Mesenchymal stem cell (in vitro differentiated cells and primary cell): Measurements from ENCODE around the gene PGPEP1.

Source experiments
- DNase-seq: peaks from one replicate; pipeline ENCODE4 v3.0.0-alpha.2; 2013
- H2AFZ ChIP-seq: one replicate; pipeline ENCODE4 v1.6.1; 2013; ENCODE audit warnings: low read depth, mild to moderate bottlenecking, control low read depth, inconsistent platforms, low read length, moderate library complexity
- H2AK5ac ChIP-seq: 2 replicates; pipeline ENCODE4 v1.6.1; 2013; ENCODE audit warnings: low read length, moderate library complexity, mild to moderate bottlenecking, inconsistent platforms; ENCODE audit not compliant: severe bottlenecking
- H2BK120ac ChIP-seq: one replicate; pipeline ENCODE4 v1.6.1; 2013; ENCODE audit warnings: low read depth, mild to moderate bottlenecking, inconsistent platforms, low read length, moderate library complexity
- H2BK12ac ChIP-seq, 2 experiments: one replicate each; pipeline ENCODE4 v1.6.1; 2013; ENCODE audit warnings: inconsistent platforms in 2 of 2, low read length in 2 of 2, mild to moderate bottlenecking in 2 of 2, moderate library complexity in 2 of 2, control low read depth in 1 of 2
- H2BK15ac ChIP-seq: one replicate; pipeline ENCODE4 v1.6.1; 2013; ENCODE audit warnings: mild to moderate bottlenecking, low read depth, inconsistent platforms; ENCODE audit not compliant: poor library complexity, severe bottlenecking
- H2BK5ac ChIP-seq: 2 replicates; pipeline ENCODE4 v1.6.1; 2013; ENCODE audit warnings: low read depth, mild to moderate bottlenecking, low read length, control low read depth, inconsistent platforms; ENCODE audit not compliant: poor library complexity, severe bottlenecking
- H3K14ac ChIP-seq, 2 experiments: one replicate each; pipeline ENCODE4 v1.6.1; 2013; ENCODE audit warnings: inconsistent platforms in 2 of 2, low read length in 2 of 2, control low read depth in 1 of 2, mild to moderate bottlenecking in 1 of 2, moderate library complexity in 1 of 2
- H3K18ac ChIP-seq, 2 experiments: one replicate each; pipeline ENCODE4 v1.6.1; 2013; ENCODE audit warnings: inconsistent platforms in 2 of 2, low read length in 2 of 2, control low read depth in 1 of 2, low read depth in 1 of 2, mild to moderate bottlenecking in 1 of 2
- H3K23ac ChIP-seq, 2 experiments: one replicate each; pipeline ENCODE4 v1.6.1; 2013; ENCODE audit warnings: inconsistent platforms in 2 of 2, low read length in 2 of 2, mild to moderate bottlenecking in 2 of 2, moderate library complexity in 2 of 2, control low read depth in 1 of 2
- H3K27ac ChIP-seq: 2 replicates; pipeline ENCODE4 v1.5.1; 2013; ENCODE audit warnings: mild to moderate bottlenecking, moderate library complexity, low read length, control low read depth, inconsistent platforms; ENCODE audit not compliant: poor library complexity, severe bottlenecking
- H3K27me3 ChIP-seq, 2 experiments: 2 replicates each; pipeline versions ENCODE4 v1.6.1 to v1.7.0; 2013; ENCODE audit warnings: low read length in 2 of 2, mild to moderate bottlenecking in 2 of 2, moderate library complexity in 2 of 2, control low read depth in 1 of 2, inconsistent platforms in 1 of 2; ENCODE audit not compliant: control insufficient read depth in 1 of 2, insufficient read depth in 1 of 2
- H3K36me3 ChIP-seq, 2 experiments: 2 replicates each; pipeline versions ENCODE4 v1.6.1 to v1.7.0; 2013; ENCODE audit warnings: low read length in 2 of 2, control low read depth in 1 of 2, inconsistent platforms in 1 of 2, low read depth in 1 of 2, mild to moderate bottlenecking in 1 of 2; ENCODE audit not compliant: insufficient read depth in 2 of 2, control insufficient read depth in 1 of 2
- H3K4ac ChIP-seq, 2 experiments: one replicate each; pipeline ENCODE4 v1.6.1; 2013; ENCODE audit warnings: inconsistent platforms in 2 of 2, low read length in 2 of 2, mild to moderate bottlenecking in 2 of 2, moderate library complexity in 2 of 2, control low read depth in 1 of 2, low read depth in 1 of 2
- H3K4me1 ChIP-seq: 2 replicates; pipeline ENCODE4 v1.6.1; 2013; ENCODE audit warnings: low read depth, low read length, control low read depth; ENCODE audit not compliant: control insufficient read depth, insufficient read depth
- H3K4me2 ChIP-seq: 2 replicates; pipeline ENCODE4 v1.6.1; 2013; ENCODE audit warnings: low read length, mild to moderate bottlenecking, inconsistent platforms; ENCODE audit not compliant: poor library complexity, severe bottlenecking
- H3K4me3 ChIP-seq, 2 experiments: 2 replicates each; pipeline versions ENCODE4 v1.5.1 to v1.7.0; 2013; ENCODE audit warnings: low read length in 2 of 2, mild to moderate bottlenecking in 2 of 2, control low read depth in 1 of 2, low read depth in 1 of 2; ENCODE audit not compliant: insufficient read depth in 1 of 2
- H3K79me1 ChIP-seq: replicated peaks from 2 replicates; pipeline ENCODE4 v1.6.1; 2013; ENCODE audit warnings: mild to moderate bottlenecking, control low read depth, low read length, inconsistent platforms; ENCODE audit not compliant: poor library complexity, severe bottlenecking
- H3K9ac ChIP-seq: 2 replicates; pipeline ENCODE4 v1.7.0; 2013; ENCODE audit warnings: mild to moderate bottlenecking, low read length, moderate library complexity
- H3K9me3 ChIP-seq: 2 replicates; pipeline ENCODE4 v1.7.0; 2013; ENCODE audit warnings: mild to moderate bottlenecking, low read length; ENCODE audit not compliant: control insufficient read depth
- H4K8ac ChIP-seq: one replicate; pipeline ENCODE4 v1.6.1; 2013; ENCODE audit warnings: inconsistent platforms, mild to moderate bottlenecking, low read length, moderate library complexity
- H4K91ac ChIP-seq: one replicate; pipeline ENCODE4 v1.6.1; 2013; ENCODE audit warnings: mild to moderate bottlenecking, low read length, inconsistent platforms
- WGBS: methylation state at CpG from one replicate; pipeline ENCODE4 v1.1.7; 2013; ENCODE audit warnings: mixed read lengths; 5-methylcytosine and 5-hydroxymethylcytosine counted together

PGPEP1 gene

DNA sequence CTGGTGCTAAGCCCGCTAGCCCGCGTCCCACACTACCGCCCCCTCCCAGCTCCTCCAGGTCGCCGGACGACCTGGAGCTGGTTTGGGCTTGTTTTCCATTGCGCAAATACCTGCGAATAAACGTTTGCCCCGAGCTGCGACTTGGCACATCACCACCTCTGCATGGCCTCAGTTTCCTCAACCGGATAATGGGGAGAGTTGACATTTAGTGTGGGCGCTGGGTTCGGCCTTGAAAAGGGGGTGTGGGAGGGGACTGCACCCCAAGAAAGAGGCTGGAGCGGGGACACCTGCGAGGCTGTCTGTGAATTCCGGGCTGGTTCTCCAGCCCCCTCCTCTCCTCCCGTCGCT lies 48.0 kb upstream of the PGPEP1 start:
- Histone ChIP-seq H3K14ac (no peak overlapping the region), H3K4me1 (peaks cover 40% of the 10 kb centered on the region), H3K9ac (peak overlapping the region; percentile 94), H3K18ac (peak overlapping the region; percentile 81 to 98), H2BK5ac (peak overlapping the region; percentile 79), H3K4me2 (peak overlapping the region; percentile 75), H3K27me3 (no peaks in the 10 kb centered on the region), H2AFZ (no peak overlapping the region), H2BK12ac (peak overlapping the region; percentile 20 to 95), H3K4ac (peak overlapping the region; percentile 27 to 45), H3K27ac (peak overlapping the region; percentile 91), H3K79me1 (no peaks in the 10 kb centered on the region), H3K9me3 (no peaks in the 10 kb centered on the region), H2BK15ac (peak overlapping the region; percentile 96), H2BK120ac (peak overlapping the region; percentile 94), H3K4me3 (peak overlapping the region; percentile 66 to 79), H4K8ac (peak overlapping the region; percentile 88), H2AK5ac (peak overlapping the region; percentile 27), H4K91ac (peak overlapping the region; percentile 98), H3K36me3 (no peaks in the 10 kb centered on the region), H3K23ac (peak overlapping the region in 1 of 2 experiments; percentile 68)
- no peak for DNase-seq
- WGBS = 2% methylated on average over 16 of the region's 20 CpGs

DNA sequence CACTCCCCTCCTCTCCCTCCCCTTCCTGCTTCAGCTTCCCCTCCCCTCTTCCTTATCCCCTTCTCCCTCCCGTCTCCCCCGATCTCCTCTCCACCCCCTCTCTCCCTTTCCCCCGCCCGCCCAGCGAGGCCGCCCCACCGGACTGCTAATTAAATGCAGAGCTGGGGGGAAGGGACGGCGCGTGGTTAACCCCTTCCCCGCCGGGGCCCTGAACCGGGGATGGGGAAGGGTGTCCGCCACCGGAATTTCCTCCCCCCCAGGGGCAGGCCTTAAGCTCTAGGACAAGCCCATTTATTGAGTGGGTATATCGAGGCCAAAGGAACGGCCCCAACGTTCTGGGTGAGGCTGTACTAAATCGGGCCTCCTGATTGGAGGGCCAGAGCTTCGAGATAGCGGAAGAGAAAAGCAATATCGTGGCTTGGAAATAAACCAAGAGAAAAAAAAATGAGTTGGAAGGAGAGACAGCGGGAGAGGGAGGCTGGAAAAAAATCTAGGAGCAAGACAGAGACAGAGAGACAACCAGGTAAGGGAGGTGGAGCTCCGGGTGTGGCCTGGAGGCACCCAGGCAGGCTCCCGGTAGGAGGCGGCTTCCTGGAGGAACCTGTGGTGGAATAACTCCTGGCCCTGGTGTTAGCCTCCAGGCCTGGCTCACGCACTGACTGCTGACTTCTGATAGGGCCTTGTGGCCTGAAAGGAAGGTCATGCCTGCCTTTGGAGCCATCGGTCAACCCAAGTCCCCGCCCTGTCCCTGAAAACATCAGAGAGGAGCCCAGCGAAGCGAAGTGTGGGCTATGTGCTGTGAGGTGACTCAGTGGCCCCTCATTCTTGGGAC lies 47.4 kb upstream of the PGPEP1 start:
- peak overlapping the region in 1 of 2 experiments; percentile 95 for H3K14ac ChIP-seq
- peak overlapping the region; percentile 75 for H3K4me2 ChIP-seq
- H2AFZ ChIP-seq = peak overlapping the region; percentile 81
- WGBS = 11% methylated on average over 30 of the region's 31 CpGs
- H2BK120ac ChIP-seq = peak overlapping the region; percentile 94
- H2BK5ac ChIP-seq = peak overlapping the region; percentile 79
- peak; percentile 78 for DNase-seq
- peak overlapping the region; percentile 96 for H2BK15ac ChIP-seq
- peak overlapping the region; percentile 66 to 79 for H3K4me3 ChIP-seq
- H3K27ac ChIP-seq = peak overlapping the region; percentile 91
- peaks cover 37% of the 10 kb centered on the region for H3K4me1 ChIP-seq
- peak overlapping the region; percentile 81 to 98 for H3K18ac ChIP-seq
- no peaks in the 10 kb centered on the region for H3K79me1 ChIP-seq
- H2AK5ac ChIP-seq = peak overlapping the region; percentile 72
- peak overlapping the region in 1 of 2 experiments; percentile 46 for H3K23ac ChIP-seq
- peak overlapping the region; percentile 61 to 95 for H3K4ac ChIP-seq
- peak overlapping the region; percentile 95 for H4K8ac ChIP-seq
- H3K9ac ChIP-seq = peak overlapping the region; percentile 94
- no peaks in the 10 kb centered on the region for H3K27me3 ChIP-seq
- H4K91ac ChIP-seq = peak overlapping the region; percentile 98
- no peaks in the 10 kb centered on the region for H3K36me3 ChIP-seq
- no peaks in the 10 kb centered on the region for H3K9me3 ChIP-seq
- peak overlapping the region; percentile 62 to 99 for H2BK12ac ChIP-seq

DNA sequence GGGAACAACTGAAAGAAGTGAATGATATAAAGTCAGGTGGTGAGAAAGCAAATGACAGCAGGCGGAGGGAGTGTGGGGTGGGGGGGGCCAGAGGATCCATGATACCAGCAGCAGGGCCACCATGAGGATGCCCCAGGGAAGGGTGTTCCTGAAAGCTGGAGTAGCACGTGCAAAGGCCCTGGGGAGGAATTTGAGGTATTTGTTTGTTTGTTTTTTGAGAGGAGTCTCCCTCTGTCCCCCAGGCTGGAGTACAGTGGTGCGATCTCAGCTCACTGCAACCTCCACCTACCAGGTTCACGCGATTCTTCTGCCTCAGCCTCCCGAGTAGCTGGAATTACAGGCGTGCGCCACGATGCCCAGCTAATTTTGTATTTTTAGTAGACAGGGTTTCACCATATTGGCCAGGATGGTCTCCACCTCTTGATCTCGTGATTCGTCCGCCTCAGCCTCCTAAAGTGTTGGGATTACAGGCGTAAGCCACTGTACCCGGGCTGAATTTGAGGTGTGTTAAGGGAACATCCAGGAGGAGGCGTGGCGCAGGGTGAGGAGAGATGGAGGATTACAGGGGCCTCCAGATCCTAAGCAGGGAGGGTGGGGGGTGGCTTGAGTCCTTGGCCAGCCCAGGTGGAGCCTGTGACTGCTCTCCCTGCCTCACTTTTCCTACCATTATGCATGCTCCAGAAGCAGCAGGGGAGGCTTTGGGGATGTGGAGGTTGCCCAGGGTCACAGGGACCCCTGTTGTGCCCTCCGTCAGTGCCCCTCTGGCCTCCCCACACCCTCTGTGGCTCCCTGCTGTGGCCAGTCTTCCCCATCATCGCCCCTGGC lies 46.5 kb upstream of the PGPEP1 start:
- H3K4me3 ChIP-seq = peak overlapping the region in 1 of 2 experiments; percentile 79
- H3K9ac ChIP-seq = peak overlapping the region; percentile 94
- no peak overlapping the region for H2AFZ ChIP-seq
- H3K4me2 ChIP-seq = peak overlapping the region; percentile 38
- DNase-seq = no peak
- no peaks in the 10 kb centered on the region for H3K9me3 ChIP-seq
- H4K91ac ChIP-seq = peak overlapping the region; percentile 76
- H2BK5ac ChIP-seq = no peak overlapping the region
- 84% methylated on average over 17 of the region's 18 CpGs for WGBS
- H3K36me3 ChIP-seq = no peaks in the 10 kb centered on the region
- H3K27ac ChIP-seq = peak overlapping the region; percentile 72
- no peak overlapping the region for H2BK120ac ChIP-seq
- H3K27me3 ChIP-seq = no peaks in the 10 kb centered on the region
- H3K18ac ChIP-seq = peak overlapping the region in 1 of 2 experiments; percentile 91
- peak overlapping the region; percentile 62 to 99 for H2BK12ac ChIP-seq
- H4K8ac ChIP-seq = peak overlapping the region; percentile 95
- H3K79me1 ChIP-seq = no peaks in the 10 kb centered on the region
- H3K23ac ChIP-seq = no peak overlapping the region
- peaks cover 36% of the 10 kb centered on the region for H3K4me1 ChIP-seq
- peak overlapping the region in 1 of 2 experiments; percentile 95 for H3K14ac ChIP-seq
- H2BK15ac ChIP-seq = no peak overlapping the region
- H2AK5ac ChIP-seq = peak overlapping the region; percentile 72
- H3K4ac ChIP-seq = peak overlapping the region; percentile 61 to 95

DNA sequence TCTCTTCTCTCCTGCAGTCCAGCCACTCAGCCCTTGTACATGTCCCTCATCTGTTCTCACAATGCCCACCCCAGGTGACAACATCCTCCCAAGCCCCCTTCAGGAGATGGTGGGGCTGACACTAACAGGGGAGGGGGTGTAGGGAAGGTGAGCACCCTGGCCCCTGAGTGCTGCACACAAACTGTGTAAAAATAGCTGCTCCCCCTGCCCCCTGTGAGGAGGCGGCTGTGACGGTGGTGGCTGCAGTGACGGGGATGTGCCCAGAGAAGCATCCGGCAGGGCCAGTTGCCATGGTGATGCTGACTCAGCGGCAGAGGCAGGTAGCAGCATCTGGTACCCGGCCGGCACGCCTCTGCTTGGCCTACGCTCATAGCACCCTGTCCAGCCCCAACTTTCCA lies 45.9 kb upstream of the PGPEP1 start:
- Histone ChIP-seq H2AFZ (no peak overlapping the region), H2BK120ac (no peak overlapping the region), H3K4me1 (peaks cover 38% of the 10 kb centered on the region), H2BK12ac (no peak overlapping the region), H3K27ac (no peak overlapping the region), H3K4me2 (no peak overlapping the region), H3K36me3 (no peaks in the 10 kb centered on the region), H2BK15ac (no peak overlapping the region), H3K18ac (no peak overlapping the region), H3K27me3 (no peaks in the 10 kb centered on the region), H4K91ac (peak overlapping the region; percentile 70), H4K8ac (no peak overlapping the region), H3K14ac (no peak overlapping the region), H3K4me3 (no peak overlapping the region), H3K23ac (no peak overlapping the region), H2AK5ac (no peak overlapping the region), H2BK5ac (no peak overlapping the region), H3K9me3 (no peaks in the 10 kb centered on the region), H3K9ac (no peak overlapping the region), H3K79me1 (no peaks in the 10 kb centered on the region), H3K4ac (no peak overlapping the region)
- no peak for DNase-seq
- WGBS = 73% methylated on average over 4 of the region's 9 CpGs
